ENCODE data around the gene PTGS1. TPM values are rescaled to one million over a fixed set of nuclear protein-coding genes. Genes with fewer than 3 reads are reported as not detected.

Gene PTGS1
- polyA plus RNA-seq, 1 donor (not counting 4 experiments of a cell fraction or from before 2014, with no cell fraction given), result 4.5 TPM

GRCh38 chr9:122383992-122384461 lies 13.2 kb downstream of the PTGS1 start:
- DNase-seq (ENCODE audit: low read depth, low spot score), result peak; percentile 84
- no peaks in the 10 kb centered on the region for H4K20me1 ChIP-seq (ENCODE audit: control insufficient read depth, extremely low read depth, insufficient read depth, low read length)
- H3K79me2 ChIP-seq (ENCODE audit: control insufficient read depth, insufficient read depth, low read length), result no peaks in the 10 kb centered on the region
- H3K27ac ChIP-seq (ENCODE audit: control insufficient read depth, insufficient read depth, low read length), result peak overlapping the region; percentile 41
- H3K4me1 ChIP-seq (ENCODE audit: control insufficient read depth, extremely low read depth, insufficient read depth, low read length), result peaks cover 17% of the 10 kb centered on the region
- H3K9me1 ChIP-seq (ENCODE audit: control insufficient read depth, extremely low read depth, insufficient read depth, low read length), result no peaks in the 10 kb centered on the region
- no peaks in the 10 kb centered on the region for H3K9me3 ChIP-seq (ENCODE audit: control insufficient read depth, low read depth, low read length)
- TF ChIP-seq CTCF (optimal IDR thresholded peaks at IDR 0.05 in 1 of 3, IDR thresholded peaks at IDR 0.05 in 1 of 3, conservative IDR thresholded peaks at IDR 0.05 in 1 of 3; ENCODE audit: extremely low read depth in 1 of 3, insufficient read depth in 2 of 3, low read length in 3 of 3), result no peak
- no peak for TF ChIP-seq EZH2 (IDR thresholded peaks at IDR 0.05; ENCODE audit: low read length)
- H3K27me3 ChIP-seq (ENCODE audit: control insufficient read depth, extremely low read depth, insufficient read depth, low read length), result no peaks in the 10 kb centered on the region
- no peaks in the 10 kb centered on the region for H3K36me3 ChIP-seq (ENCODE audit: control insufficient read depth in 2 of 2, extremely low read depth in 1 of 2, insufficient read depth in 2 of 2, low read length in 2 of 2)
- peak; percentile 92 for FAIRE-seq
- H3K4me2 ChIP-seq (ENCODE audit: control insufficient read depth, extremely low read depth, insufficient read depth, low read depth, low read length), result peak overlapping the region; percentile 55
- no peak overlapping the region for H2AFZ ChIP-seq (ENCODE audit: control insufficient read depth, low read length)
- dilution Hi-C loops (cut with MboI; ENCODE audit: extremely low pct_ligation_motif_present, low sequenced_read_pairs), result no loop called here
- H3K4me3 ChIP-seq (ENCODE audit: control insufficient read depth in 2 of 3, extremely low read depth in 1 of 3, insufficient read depth in 2 of 3, low read depth in 1 of 3, low read length in 3 of 3), result no peak overlapping the region
- H3K9ac ChIP-seq (ENCODE audit: control insufficient read depth, extremely low read depth, insufficient read depth, low read length), result peak overlapping the region; percentile 13

- no peak overlapping the region for H3K9ac ChIP-seq (ENCODE audit: control insufficient read depth, extremely low read depth, insufficient read depth, low read length)
- H4K20me1 ChIP-seq (ENCODE audit: control insufficient read depth, extremely low read depth, insufficient read depth, low read length), result no peaks in the 10 kb centered on the region
- H3K4me2 ChIP-seq (ENCODE audit: control insufficient read depth, extremely low read depth, insufficient read depth, low read depth, low read length), result no peak overlapping the region
- H3K4me1 ChIP-seq (ENCODE audit: control insufficient read depth, extremely low read depth, insufficient read depth, low read length), result peaks cover 25% of the 10 kb centered on the region
- H3K36me3 ChIP-seq (ENCODE audit: control insufficient read depth in 2 of 2, extremely low read depth in 1 of 2, insufficient read depth in 2 of 2, low read length in 2 of 2), result no peaks in the 10 kb centered on the region
- no peaks in the 10 kb centered on the region for H3K79me2 ChIP-seq (ENCODE audit: control insufficient read depth, insufficient read depth, low read length)
- no peak overlapping the region for H2AFZ ChIP-seq (ENCODE audit: control insufficient read depth, low read length)
- no peaks in the 10 kb centered on the region for H3K9me3 ChIP-seq (ENCODE audit: control insufficient read depth, low read depth, low read length)
- DNase-seq (ENCODE audit: low read depth, low spot score) (no peak), FAIRE-seq (no peak)
- no peaks in the 10 kb centered on the region for H3K27me3 ChIP-seq (ENCODE audit: control insufficient read depth, extremely low read depth, insufficient read depth, low read length)
- TF ChIP-seq EZH2 (IDR thresholded peaks at IDR 0.05; ENCODE audit: low read length), result no peak
- TF ChIP-seq CTCF (optimal IDR thresholded peaks at IDR 0.05 in 1 of 3, IDR thresholded peaks at IDR 0.05 in 1 of 3, conservative IDR thresholded peaks at IDR 0.05 in 1 of 3; ENCODE audit: extremely low read depth in 1 of 3, insufficient read depth in 2 of 3, low read length in 3 of 3), result no peak
- H3K4me3 ChIP-seq (ENCODE audit: control insufficient read depth in 2 of 3, extremely low read depth in 1 of 3, insufficient read depth in 2 of 3, low read depth in 1 of 3, low read length in 3 of 3), result no peak overlapping the region
- H3K27ac ChIP-seq (ENCODE audit: control insufficient read depth, insufficient read depth, low read length), result no peak overlapping the region
- dilution Hi-C loops (cut with MboI; ENCODE audit: extremely low pct_ligation_motif_present, low sequenced_read_pairs), result no loop called here
- no peaks in the 10 kb centered on the region for H3K9me1 ChIP-seq (ENCODE audit: control insufficient read depth, extremely low read depth, insufficient read depth, low read length)
Measured at GRCh38 chr9:122386311-122386872, 15.6 kb downstream of the PTGS1 start.
